NB4 (cell line): Measurements from ENCODE around the gene EIF2B5.

Experiments
- MYC ChIP-seq: IDR thresholded peaks from 2 replicates; pipeline ENCODE4 v1.6.1; 2011; ENCODE audit warnings: low read depth, low read length
- TF ChIP-seq, protein P1 (sequence below): IDR thresholded peaks from one replicate; pipeline ENCODE4 v1.5.1; 2012; ENCODE audit warnings: low read depth, low read length
- TF ChIP-seq, protein P2 (sequence below): IDR thresholded peaks from 2 replicates; pipeline ENCODE4 v1.6.1; 2011; ENCODE audit warnings: low read depth, low read length

DNA sequence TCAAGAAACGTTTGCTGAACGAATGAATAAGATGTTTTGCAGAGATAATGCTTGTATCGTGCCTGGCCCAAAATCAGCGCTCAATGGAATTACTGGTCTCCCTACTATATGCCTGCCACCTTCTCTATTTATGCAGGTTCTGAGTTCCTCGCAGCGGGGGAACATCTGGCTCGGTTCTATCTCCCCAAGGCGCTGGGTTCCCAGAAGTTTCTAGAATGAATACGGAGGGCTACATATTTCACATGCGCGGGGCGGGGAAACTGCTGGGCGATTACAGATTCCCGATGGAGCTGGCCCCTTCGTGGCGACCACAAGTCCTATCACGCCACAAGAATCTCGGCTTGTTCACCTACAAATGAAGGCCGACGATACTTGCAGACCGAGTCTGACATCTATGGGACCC is 411 bp upstream of the EIF2B5 start:
- TF ChIP-seq, protein P1, sequence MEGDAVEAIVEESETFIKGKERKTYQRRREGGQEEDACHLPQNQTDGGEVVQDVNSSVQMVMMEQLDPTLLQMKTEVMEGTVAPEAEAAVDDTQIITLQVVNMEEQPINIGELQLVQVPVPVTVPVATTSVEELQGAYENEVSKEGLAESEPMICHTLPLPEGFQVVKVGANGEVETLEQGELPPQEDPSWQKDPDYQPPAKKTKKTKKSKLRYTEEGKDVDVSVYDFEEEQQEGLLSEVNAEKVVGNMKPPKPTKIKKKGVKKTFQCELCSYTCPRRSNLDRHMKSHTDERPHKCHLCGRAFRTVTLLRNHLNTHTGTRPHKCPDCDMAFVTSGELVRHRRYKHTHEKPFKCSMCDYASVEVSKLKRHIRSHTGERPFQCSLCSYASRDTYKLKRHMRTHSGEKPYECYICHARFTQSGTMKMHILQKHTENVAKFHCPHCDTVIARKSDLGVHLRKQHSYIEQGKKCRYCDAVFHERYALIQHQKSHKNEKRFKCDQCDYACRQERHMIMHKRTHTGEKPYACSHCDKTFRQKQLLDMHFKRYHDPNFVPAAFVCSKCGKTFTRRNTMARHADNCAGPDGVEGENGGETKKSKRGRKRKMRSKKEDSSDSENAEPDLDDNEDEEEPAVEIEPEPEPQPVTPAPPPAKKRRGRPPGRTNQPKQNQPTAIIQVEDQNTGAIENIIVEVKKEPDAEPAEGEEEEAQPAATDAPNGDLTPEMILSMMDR, result no peak
- TF ChIP-seq MYC, result no peak
- TF ChIP-seq, protein P2, sequence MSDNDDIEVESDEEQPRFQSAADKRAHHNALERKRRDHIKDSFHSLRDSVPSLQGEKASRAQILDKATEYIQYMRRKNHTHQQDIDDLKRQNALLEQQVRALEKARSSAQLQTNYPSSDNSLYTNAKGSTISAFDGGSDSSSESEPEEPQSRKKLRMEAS, result no peak
